HG03575 (cell line): ENCODE results near the gene RGS3.

Experiments used
- ATAC-seq: cut with Tn5 transposase; IDR thresholded peaks from one replicate; pipeline ENCODE4 v1.9.1; 2021; ENCODE audit not compliant: unreplicated experiment, insufficient number of reproducible peaks, low FRiP score; ENCODE audit errors: extremely low read depth

RGS3 gene

GRCh38 chr9:113600871-113601614 lies 137.5 kb downstream of the RGS3 start:
- no peak for ATAC-seq

DNA sequence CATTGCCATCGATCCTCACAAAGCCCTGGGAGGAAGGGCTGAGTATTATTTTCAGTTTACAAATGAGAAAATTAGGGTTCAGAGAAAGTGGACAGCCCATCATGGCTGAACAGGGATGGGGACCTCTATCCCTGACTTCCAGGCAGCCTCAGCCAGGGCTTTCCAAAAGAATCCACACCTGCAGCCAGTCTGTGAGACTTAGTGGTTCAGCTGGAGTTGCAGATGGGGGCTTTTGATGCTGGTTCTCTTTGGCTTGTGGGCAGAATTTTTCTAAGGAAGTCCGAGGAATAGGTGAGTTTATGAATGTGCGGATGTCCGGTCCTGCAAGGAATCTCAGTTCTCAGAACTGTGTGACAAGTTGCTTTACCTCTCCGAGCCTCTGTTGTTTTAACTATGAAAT lies 138.1 kb downstream of the RGS3 start:
- no peak for ATAC-seq

- ATAC-seq = no peak
These were observed 138.9 kb downstream of the RGS3 start for GRCh38 chr9:113602126-113603047.

- no peak for ATAC-seq
These were observed 139.5 kb downstream of the RGS3 start for GRCh38 chr9:113603048-113603375.

DNA sequence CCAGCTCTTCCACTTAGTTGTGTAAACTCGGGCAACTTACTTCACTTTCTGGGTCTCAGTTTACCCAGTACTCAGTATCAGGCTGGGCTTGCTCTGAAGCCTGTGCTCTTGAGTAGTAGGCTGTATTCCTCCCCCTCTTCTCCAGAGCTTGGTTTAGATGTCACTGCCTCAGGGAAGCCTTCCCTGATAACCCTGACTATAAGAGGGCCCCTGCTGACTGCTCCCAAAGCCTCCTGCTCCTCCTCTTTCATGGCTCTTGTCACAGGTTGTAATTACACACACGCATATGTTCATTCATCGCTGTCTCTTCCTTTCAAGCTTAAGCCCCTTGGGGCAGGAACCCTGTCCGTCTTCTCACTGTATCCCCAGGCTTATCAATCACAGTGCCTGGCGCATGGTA lies 140.2 kb downstream of the RGS3 start:
- ATAC-seq = no peak

DNA sequence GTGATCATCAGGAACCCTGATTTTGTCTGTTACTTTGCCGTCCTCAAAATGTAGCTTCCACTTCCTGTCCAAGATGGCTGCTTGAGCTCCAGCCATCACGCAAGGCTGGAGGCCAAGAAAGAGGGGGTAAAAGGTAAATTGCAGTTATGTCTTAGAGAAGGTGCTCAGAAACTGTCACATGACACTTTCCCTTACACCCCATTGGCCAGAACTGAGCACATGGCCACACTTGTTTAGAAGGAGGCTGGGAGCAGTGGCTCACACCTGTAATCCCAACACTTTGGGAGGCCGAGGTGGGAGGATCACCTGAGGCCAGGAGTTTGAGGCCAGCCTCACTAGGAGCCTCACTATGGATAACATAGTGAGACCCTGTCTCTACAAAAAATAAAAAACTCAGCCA lies 140.9 kb downstream of the RGS3 start:
- no peak for ATAC-seq

- ATAC-seq = no peak
These were observed 143.0 kb downstream of the RGS3 start for GRCh38 chr9:113606510-113606909.

- ATAC-seq = no peak
These were observed 144.7 kb downstream of the RGS3 start for GRCh38 chr9:113608082-113608685.

- ATAC-seq = no peak
These were observed 146.2 kb downstream of the RGS3 start for GRCh38 chr9:113609562-113610318.

DNA sequence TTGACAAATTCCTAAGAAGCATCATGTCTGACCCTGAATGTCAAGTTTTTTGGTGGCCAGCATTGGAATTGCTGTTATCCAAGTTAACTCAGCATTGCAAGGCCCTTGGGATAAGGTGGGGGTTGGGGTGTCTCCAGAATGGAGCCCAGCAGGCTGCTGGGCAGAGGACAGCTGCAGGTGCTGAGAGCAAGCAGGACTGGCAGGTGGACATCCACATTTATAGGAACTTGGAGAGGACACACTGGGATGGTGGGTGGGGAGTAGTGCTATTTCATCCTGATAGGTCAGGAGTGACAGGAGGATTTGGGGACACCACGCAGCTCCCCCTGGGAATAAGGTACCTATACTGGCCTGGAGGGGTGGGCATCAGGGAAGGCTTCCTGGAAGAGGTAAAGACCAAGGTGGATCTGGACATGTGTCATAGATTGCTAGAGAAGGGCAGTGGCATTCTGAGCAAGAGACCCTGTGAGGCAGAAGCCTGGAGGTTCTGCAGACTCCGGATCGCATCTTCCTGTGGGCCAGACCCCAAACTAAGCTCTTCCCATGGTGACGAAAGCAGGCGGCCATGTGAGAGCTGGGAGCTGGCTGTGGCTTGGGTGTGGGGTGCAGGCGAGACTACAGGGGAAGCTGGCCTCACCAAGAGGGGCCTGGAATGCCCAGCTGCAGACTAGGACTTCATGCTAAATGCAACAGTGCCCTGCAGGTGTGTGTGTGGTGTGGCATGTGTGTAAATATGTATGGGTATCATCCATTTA lies 148.1 kb downstream of the RGS3 start:
- ATAC-seq = no peak

GRCh38 chr9:113612216-113612747 lies 148.8 kb downstream of the RGS3 start:
- ATAC-seq = no peak

DNA sequence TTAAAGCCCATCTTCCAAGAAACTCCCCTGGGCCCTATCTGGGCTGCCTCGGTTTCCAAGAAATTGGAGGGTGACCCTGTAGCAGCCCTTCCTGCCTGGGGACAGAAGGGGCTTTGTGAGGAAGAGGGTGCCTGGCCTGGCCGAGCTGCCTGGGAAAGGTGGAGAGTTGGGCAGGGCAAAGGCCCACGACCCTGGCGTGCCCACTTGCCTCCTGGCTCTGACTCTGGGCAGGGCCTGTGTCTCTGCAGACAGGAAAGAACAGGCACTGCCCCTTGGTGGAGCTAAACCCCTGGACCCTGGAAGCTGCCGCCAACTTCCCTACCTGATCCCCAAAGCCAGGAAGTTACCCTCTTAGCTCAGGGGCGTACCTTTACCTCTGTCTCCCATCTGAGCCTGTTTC lies 149.3 kb downstream of the RGS3 start:
- no peak for ATAC-seq

GRCh38 chr9:113613815-113614413 lies 150.4 kb downstream of the RGS3 start:
- no peak for ATAC-seq

- ATAC-seq = no peak
These were observed 151.5 kb downstream of the RGS3 start for GRCh38 chr9:113614843-113615648.

DNA sequence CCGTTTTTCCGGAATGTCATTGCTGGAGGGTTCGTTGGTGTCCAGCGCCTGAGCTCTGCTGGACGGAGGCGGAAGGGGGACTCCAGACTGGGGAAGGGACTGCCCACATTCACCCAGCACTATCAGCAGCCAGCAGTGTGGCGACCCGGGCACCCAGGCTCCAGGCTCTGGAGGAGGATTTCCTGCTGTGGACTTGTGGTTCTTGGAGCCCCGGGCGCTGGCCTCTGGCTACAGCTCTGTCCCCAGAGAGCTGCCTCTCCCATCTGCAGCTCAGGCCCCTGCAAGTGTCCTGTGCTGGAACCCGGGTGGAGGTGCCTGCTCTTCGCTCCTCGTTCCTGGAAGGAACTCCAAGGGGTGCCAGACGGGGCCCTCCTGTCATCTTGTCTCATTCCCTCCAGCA lies 152.6 kb downstream of the RGS3 start:
- no peak for ATAC-seq

DNA sequence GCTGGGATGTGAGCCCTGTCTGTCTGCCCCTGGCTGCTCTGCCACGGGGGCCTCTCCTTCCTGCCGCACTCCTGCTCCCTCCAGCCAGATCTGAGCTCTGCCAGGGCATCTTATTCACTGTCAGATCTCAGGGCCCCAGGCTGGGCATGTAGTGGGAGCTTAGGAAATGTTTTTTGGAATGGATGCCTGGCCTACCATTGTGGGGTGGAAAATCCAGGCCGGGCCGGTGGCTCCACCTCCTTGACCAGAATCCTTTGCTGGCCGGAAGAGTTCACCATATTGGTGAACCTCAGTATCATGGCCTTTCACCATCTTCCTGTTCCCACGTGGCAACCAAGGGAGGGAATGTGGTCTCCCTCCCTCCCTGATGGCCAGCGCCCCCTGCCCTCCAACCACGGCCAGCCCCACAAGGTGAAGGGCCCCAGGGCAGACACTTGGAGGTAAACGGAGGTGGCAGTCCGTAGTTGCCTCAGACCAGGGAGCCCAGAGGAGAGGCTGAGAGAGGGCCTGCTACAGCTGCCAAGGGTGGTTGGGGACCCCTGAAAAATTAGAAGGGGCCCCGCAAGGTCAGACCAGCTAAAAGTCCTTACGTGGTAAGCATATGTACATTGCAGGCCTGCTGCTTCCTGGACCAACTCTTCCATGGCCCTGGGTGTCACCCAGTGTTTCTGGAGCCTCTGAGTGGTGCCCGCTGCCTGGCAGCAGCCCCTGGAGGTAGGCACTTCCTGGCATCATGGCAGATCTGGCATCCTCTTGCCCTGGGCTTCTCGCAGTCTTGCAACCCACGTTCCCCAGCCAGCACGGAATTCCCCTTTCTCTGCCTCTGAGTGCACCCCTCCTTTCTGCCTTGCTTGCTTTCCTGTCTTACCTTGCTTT lies 153.3 kb downstream of the RGS3 start:
- ATAC-seq = no peak
